ENCODE results near the gene IFNA1.
"Not testable (repeated sequence)": the region's sequence is repeated elsewhere in the genome, so short reads cannot be mapped to it uniquely, and the experiment has no call there.

The IFNA1 gene

GRCh38 chr9:21443849-21444625 is 3.8 kb downstream of the IFNA1 start:
- no peak for DNase-seq (ENCODE audit: low spot score)
- ChIA-PET POLR2A (ENCODE audit: low non-redundant PET) (no interaction called here), CTCF (interaction anchor here (0.6 kb wide), 1 partner anchor 515 kb away, joined by 3 read pairs; no protein-coding TSS in a partner anchor)
- no peak for TF ChIP-seq CTCF (conservative IDR thresholded peaks at IDR 0.05; ENCODE audit: low read depth)
- no peak overlapping the region for H3K27ac ChIP-seq

DNA sequence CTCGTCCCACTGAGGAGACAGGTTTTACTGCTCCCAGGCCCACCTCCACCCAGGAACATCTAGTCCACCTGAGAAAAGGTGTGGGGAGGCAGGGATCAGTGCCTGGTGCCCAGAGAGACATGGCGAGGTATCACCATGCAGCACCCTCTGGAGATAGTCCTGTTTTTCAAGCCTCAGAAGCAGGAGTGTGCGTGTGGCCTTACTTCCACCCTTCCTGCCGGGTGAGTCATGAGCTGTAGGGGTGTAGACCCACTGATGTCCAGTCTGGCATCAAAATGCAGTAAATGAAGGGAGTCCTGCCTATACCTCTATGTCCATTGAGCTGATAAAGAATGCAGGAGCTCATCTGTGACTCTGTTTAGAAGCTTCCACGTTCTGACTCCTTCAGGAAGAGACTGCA is 9.1 kb downstream of the IFNA1 start:
- CTCF ChIA-PET; DNase-seq (ENCODE audit: low spot score); H3K27ac ChIP-seq; POLR2A ChIA-PET (ENCODE audit: low non-redundant PET): not testable (repeated sequence)

DNA sequence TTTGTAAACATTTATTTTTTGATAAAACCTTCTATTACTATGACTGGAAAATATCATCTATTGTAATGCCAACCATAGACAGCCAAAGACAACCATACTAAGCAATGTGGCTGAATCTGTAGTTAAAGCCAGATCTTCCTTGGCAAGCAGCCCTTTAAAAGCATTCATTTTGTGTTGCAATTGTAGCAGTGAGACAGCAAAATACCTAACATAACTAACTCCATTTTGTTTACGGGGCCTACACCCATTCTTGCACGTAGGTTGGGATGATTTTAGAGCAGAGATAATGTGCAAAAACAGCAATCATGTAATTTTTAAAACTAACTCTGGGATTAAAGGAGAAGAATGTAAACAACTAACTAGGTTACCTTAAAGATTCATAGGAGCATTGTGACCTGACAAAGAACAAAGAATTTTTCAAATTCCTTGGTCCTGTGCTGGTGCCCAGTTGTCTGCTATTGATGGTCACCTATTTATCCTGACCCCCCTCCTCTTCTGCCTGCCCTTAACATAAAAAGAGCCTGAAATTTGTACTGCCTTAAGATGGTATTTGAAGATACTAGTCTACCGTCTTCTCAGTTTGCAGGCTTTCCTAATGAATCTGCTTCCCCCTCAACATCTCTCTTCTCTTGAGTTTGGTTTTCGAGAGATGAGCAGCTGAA is 10.6 kb downstream of the IFNA1 start:
- H3K27ac ChIP-seq: no peak overlapping the region
- CTCF ChIA-PET: no interaction called here
- POLR2A ChIA-PET (ENCODE audit: low non-redundant PET): no interaction called here
- no peak for DNase-seq (ENCODE audit: low spot score)
- TF ChIP-seq CTCF (conservative IDR thresholded peaks at IDR 0.05; ENCODE audit: low read depth): no peak

DNA sequence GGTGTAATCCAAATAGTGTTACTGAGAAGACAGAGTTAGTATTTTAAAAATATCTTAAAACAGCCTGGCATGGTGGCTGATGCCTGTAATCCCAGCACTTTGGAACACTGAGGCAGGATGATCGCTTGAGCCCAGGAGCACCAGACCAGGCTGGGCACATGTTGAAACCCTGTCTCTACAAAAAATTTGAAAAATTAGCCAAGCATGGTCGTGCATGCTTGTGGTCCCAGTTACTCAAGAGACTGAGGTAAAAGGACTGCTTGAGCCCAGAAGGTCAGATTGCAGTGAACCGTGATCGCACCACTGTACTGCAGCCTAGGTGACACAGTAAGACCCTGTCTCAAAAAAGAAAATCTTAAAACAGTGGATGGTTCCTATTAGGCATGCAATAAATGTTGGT is 12.4 kb downstream of the IFNA1 start:
- POLR2A ChIA-PET (ENCODE audit: low non-redundant PET): no interaction called here
- CTCF ChIA-PET: no interaction called here
- DNase-seq (ENCODE audit: low spot score): no peak
- no peak overlapping the region for H3K27ac ChIP-seq
- TF ChIP-seq CTCF (conservative IDR thresholded peaks at IDR 0.05; ENCODE audit: low read depth): no peak

DNA sequence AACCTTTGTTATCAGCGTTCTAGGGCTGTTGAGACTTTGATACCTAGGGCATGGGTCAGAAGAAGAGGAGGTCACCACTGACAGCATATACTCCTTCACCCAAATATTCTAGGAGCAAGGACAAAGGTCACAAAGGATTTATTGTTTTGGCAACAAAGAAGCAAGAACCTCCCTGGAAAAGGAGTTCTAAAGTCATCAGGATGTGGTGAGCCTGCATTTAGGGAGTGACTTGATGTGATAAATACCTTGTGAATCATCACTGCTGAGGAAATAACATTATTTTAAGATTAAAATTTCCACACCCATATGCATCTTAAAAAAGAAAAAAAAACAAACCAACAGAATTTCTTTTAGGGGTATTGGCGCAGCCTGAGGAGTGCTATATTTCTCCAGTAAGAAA is 13.9 kb downstream of the IFNA1 start:
- ChIA-PET POLR2A (ENCODE audit: low non-redundant PET) (no interaction called here), CTCF (interaction anchor here (0.6 to 0.7 kb wide), 2 partner anchors 334 to 999 kb away, joined by 3 to 4 read pairs; no protein-coding TSS in a partner anchor)
- TF ChIP-seq CTCF (conservative IDR thresholded peaks at IDR 0.05; ENCODE audit: low read depth): no peak
- no peak overlapping the region for H3K27ac ChIP-seq
- no peak for DNase-seq (ENCODE audit: low spot score)

DNA sequence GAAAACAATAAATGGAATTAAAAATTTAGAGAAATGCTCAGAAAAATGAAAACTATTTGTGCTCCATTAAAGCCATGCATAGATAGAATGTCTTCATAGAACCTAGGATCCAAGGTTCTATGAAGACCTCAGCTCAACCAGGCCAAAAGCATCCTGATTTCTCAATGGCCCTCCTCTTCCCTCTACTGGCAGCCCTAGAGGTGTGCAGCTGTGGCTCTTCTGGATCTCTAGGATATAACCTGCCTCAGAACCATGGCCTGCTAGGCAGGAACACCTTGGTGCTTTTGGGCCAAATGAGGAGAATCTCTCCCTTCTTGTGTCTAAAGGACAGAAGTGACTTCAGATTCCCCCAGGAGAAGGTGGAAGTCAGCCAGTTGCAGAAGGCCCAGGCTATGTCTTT is 15.1 kb downstream of the IFNA1 start:
- DNase-seq (ENCODE audit: low spot score): peak; percentile 33
- H3K27ac ChIP-seq: no peak overlapping the region
- CTCF ChIA-PET: interaction anchor here (0.6 kb wide), 1 partner anchor 219 kb away, joined by 3 read pairs; no protein-coding TSS in a partner anchor
- POLR2A ChIA-PET (ENCODE audit: low non-redundant PET): no interaction called here
- peak; percentile 46 for TF ChIP-seq CTCF (conservative IDR thresholded peaks at IDR 0.05; ENCODE audit: low read depth)

- ChIA-PET POLR2A (ENCODE audit: low non-redundant PET) (no interaction called here), CTCF (no interaction called here)
- H3K27ac ChIP-seq: no peak overlapping the region
- no peak for DNase-seq (ENCODE audit: low spot score)
- no peak for TF ChIP-seq CTCF (conservative IDR thresholded peaks at IDR 0.05; ENCODE audit: low read depth)
Observed at GRCh38 chr9:21461377-21461776, 21.1 kb downstream of the IFNA1 start.

Measured in RWPE1 (cell line).